GM19035 (cell line): ENCODE measurements around the gene COL28A1.
"Not testable (repeated sequence)": the region's sequence is repeated elsewhere in the genome, so short reads cannot be mapped to it uniquely, and the experiment has no call there.

ENCODE experiments used
- ATAC-seq: cut with Tn5 transposase; IDR thresholded peaks from one replicate; pipeline ENCODE4 v1.9.1; 2021; ENCODE audit not compliant: unreplicated experiment

Gene COL28A1

DNA sequence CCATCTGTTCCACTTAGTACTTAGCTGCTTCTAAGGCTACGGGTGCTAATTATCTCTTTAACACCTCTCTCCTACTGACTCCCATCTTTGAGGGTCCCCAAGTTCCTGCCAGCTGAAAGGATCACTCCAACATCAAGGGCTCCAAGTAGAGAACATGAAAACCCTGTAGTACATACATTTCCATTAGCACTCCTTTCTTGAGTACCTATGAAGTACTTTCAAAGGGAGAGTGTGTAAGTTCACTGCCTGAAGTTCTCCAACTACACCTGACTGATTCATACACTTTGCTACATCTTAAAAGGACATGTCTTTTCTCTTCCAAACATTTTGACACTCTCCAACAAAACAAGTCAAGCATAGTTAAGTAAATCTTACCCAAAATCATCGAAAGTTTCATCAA, 113.8 kb downstream of the COL28A1 start:
- ATAC-seq: no peak

DNA sequence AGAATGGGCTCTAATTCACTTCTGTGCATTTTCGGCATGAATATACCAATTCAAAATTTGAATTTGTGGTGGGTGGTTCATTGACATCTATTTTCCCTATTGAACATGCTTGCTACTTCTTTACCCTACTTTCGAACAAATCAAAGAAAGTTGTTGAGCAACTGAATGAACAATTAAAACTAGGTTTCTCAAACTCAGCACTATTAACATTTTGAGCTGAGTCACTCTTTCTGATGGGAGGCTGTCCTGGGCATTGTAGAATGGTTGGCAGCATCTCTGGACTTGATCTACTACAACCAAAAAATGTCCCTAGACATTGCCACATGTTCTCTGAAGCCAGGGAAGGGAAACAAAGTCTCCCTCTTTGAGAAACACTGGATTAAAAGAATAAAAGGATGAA, 116.7 kb downstream of the COL28A1 start:
- ATAC-seq: no peak

GRCh38 chr7:7417851-7418250, 117.8 kb downstream of the COL28A1 start:
- ATAC-seq: no peak

DNA sequence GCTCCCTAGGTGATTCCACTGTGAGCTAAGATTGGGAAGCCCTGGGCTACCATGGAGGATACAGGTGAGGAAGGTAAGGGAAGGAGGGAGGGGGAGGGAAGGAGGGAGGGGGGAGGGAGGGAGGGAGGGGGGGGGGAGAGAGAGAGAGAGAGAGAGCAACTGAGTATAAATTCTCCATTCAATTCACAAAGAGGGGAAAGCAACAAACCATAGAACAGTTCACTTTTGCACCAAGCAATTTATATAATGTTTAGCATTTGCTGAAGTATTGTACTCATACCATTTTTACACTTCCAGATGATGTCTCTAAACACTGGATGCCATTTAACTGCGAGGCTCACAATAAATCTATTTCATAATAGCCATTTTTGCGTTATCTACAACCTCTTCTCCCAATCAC, 118.3 kb downstream of the COL28A1 start:
- no peak for ATAC-seq

- ATAC-seq: no peak
Observed at GRCh38 chr7:7416031-7416858, 119.4 kb downstream of the COL28A1 start.

- ATAC-seq: no peak
Observed at GRCh38 chr7:7414791-7415603, 120.7 kb downstream of the COL28A1 start.

DNA sequence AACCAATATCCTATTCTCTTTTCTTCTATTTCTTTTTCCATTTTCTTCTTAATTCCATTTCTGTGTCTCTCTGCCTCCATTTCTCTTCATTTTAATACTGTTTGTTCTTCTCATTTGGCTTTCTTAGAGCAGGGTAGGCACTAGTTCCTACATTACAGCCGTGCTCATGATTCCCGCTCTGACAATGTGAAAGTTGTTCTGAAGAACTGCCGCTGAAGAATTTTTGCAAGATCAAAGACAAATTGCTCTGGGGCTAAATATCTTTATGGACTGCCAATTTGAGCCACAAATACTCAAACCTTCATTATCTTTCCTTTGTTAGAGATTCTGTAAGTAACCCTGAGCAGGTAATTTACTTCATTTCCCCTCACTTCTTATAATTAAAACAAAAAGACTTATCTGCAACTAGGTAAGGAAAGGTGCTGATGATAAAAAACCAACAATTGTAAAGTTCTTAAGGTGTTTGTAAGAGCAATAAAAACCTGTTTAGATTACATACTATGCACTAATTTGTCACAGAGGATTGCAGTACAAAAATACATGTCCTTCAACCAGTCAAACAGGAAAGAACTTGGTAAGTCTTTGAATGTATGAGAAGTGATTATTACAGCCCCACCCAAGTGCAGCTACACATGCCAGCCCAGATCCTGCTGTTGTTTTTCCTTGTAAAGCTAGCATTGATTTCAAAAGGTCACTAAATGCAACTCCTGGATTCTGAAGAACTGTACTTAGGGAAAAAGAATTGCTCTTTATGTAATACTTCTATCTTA, 127.5 kb downstream of the COL28A1 start:
- ATAC-seq: no peak

GRCh38 chr7:7405461-7405860, 130.2 kb downstream of the COL28A1 start:
- ATAC-seq: no peak

DNA sequence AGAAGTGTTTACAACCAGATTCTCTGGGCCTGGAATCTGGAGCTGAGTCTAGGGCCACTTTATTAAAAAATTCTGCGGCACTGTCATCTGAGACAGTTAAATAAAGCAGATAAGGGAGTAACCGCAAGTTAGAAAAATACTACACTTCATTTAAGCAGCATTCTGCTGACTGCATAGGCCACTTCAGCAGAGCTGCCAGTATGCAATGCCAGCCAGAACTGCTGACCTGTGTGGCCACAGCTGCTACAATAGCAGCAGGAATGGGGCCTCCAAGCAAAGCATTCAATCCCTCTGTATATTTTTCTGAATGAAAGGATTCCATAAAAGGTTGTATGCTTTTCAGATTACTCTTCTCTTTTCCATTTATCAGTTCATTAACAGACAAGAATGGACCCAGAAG, 136.0 kb downstream of the COL28A1 start:
- ATAC-seq: no peak

DNA sequence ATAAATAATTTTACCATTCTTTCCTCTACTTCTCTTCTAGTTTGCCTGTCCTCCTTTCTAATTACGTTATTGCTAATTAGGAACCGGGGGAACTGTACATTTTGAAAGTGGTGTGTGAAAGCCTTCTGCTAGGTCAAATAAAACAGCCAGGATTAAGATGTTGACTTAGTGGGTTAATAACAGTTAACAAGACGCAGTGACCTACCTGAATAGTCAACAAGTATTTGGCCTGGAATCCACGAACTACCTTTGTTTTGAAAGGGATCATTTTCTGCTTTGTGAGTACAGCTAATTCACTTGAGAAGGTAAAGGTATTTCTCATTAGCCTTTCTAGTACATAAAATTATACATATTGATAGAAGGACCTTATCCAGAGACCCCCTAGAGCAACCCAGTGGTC, 139.9 kb downstream of the COL28A1 start:
- ATAC-seq: no peak

GRCh38 chr7:7388164-7388563, 147.5 kb downstream of the COL28A1 start:
- not testable (repeated sequence) for ATAC-seq

DNA sequence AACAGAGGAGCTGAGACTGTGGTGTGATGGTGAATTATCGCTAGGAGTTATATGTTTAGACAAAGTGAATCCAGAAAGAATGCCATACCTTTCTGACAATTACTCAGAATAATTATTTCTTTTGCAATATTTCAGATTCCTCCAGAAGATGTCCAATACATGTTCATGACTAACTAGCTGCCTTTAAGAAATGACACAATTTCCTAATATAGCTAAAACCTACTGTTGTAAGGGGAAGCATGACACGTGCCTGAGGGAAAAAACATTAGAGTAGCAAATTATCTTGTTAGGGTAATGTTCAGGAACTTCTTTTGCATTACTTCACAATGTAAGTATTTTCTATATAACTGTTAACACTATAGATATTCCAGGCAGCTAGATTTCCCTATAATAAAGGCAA, 150.3 kb downstream of the COL28A1 start:
- ATAC-seq: no peak

- no peak for ATAC-seq
Observed at GRCh38 chr7:7384228-7384627, 151.4 kb downstream of the COL28A1 start.

- ATAC-seq: no peak
Observed at GRCh38 chr7:7375538-7375937, 160.1 kb downstream of the COL28A1 start.

DNA sequence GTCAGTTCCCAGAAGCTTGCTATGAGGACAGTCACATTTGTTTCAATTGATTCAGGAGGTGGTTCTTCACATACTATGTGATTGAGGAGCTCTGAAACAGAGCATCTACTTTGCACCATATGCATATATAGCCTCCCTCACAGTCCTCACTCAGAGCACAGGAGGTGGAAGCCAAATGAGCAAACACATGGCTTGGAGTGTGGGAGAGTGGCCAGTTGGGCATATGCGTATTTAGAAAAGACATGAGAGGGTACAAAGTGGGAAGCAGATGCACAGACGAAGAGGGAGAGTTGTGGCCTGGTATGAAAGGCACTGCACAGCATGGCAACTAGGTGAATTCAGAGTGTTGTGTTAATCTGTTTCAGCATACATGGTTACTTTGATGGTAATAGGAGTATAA, 165.6 kb downstream of the COL28A1 start:
- ATAC-seq: no peak

- ATAC-seq: no peak
Observed at GRCh38 chr7:7369134-7369533, 166.5 kb downstream of the COL28A1 start.

DNA sequence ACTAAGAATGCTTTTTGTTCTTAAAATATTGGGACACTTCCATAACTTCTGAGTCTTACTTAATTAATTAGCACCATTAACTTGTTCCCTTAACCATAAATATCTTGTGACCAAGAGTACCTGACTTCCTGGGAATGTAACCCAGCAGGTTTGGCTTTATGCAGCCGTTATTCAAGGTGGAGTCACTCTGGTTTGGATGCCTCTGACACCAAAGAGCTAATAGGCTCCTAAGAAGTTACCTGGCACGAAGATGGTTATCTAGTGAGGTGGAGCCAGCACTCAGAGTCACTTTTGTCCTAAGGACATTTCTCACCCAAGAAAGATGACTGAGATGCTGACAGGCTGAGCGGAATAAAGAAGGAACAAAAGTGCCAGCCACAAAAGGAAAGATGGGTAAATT, 181.0 kb downstream of the COL28A1 start:
- no peak for ATAC-seq

DNA sequence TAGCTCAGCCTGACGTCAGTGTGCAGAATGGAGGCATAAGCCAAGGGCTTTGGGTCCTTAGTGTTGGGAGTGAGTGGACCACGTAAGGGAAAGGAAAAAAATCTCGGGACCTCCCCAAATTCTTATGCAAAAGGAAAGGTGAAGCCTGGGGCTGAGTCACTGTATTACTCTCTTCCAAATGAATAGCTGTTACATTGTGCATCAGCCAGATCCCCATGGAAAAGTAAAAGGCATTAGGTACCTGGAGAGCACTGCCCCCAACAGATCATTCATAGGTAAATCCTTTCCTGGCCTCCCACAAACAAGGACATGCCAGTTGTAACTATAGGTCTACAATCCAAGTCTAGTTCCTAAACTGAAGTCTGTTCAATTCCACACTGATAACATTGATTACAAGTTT, 182.8 kb downstream of the COL28A1 start:
- ATAC-seq: no peak

GRCh38 chr7:7351832-7352231, 183.8 kb downstream of the COL28A1 start:
- no peak for ATAC-seq

- no peak for ATAC-seq
Observed at GRCh38 chr7:7351156-7351555, 184.5 kb downstream of the COL28A1 start.

DNA sequence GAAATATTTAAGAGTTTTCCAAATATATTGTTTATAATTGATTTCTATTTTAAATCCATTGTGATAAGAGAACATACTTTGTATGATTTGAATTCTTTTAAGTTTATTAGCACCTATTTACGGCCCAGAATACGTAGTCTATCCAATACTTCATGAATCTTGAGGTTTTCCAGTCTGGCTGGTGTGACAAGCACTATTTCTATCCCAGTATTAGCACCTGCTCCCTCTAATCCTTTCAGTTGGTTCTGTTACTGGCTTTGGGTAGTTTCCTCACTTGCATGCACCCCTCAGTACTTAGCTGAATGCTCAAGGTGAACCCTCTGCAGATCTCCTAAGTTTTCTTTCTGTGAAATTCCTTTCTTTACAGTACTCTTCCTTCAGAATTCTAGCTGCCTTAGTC, 186.5 kb downstream of the COL28A1 start:
- no peak for ATAC-seq

GRCh38 chr7:7347045-7347444, 188.6 kb downstream of the COL28A1 start:
- no peak for ATAC-seq
